Stimulated activated CD8-positive, alpha-beta memory T cell treated with anti-CD3 and anti-CD28 coated beads, Interleukin-12 subunit alpha, Interleukin-12 subunit beta, amount 100 ng/mL, for 1 hour (primary cell): ENCODE measurements around the gene CCDC18.
"Not testable (repeated sequence)": the region's sequence is repeated elsewhere in the genome, so short reads cannot be mapped to it uniquely, and the experiment has no call there.

Experiments
- DNase-seq: peaks from one replicate; pipeline ENCODE4 v3.0.0-alpha.2; 2020; ENCODE audit warnings: low read depth

Gene CCDC18

DNA sequence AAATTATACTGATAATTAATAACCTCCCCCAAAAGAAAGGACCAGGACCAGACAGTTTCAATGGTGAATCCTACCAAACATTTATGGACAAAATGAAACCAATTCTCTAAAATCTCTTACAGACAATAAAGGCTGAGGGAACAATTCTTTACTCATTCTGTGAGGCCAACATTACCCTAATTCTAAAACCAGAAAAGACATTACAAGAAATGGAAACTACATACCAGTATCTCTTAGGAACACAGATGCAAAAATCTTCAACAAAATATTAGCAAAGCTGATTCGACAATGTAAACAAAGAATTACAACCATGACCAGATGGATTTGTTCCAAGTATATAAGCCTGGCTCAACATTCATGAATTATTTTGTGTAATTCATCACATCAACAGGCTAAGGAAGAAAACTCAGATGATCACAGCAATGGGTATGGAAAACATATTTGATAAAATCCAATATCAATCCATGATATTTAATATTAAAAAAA is 8.9 kb upstream of the CCDC18 start:
- no peak for DNase-seq

DNA sequence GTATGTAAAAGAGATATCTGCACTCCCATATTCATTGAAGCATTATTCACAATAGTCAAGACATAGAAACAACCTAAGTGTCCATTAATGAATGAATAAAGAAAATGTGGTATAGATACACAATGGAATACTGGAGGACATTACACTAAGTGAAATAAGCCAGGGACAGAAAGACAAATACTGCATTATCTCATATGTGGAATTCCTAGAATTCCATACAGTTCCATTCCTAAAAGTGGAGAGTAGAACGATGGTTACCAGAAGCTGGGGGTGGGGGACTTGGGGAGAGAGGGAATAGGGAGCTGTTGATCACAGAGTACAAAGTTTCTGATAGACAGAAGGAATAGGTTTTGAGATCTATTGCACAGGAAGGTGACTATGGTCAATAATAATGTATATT is 7.7 kb upstream of the CCDC18 start:
- DNase-seq: no peak

DNA sequence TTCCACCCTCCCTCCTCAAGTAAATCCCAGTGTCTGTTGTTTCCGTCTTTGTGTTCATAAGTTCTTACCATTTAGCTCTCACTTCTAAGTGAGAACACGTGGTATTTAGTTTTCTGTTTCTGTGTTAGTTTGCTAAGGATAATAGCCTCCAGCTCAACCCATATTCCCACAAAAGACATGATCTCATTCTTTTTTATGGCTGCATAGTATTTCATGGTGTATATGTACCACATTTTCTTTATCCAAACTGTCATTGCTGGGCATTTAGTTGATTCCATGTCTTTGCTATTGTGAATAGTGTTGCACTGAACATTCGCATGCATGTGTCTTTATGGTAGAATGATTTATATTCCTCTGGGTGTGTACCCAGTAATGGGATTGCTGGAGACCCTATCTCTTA is 5.9 kb upstream of the CCDC18 start:
- DNase-seq: not testable (repeated sequence)

DNA sequence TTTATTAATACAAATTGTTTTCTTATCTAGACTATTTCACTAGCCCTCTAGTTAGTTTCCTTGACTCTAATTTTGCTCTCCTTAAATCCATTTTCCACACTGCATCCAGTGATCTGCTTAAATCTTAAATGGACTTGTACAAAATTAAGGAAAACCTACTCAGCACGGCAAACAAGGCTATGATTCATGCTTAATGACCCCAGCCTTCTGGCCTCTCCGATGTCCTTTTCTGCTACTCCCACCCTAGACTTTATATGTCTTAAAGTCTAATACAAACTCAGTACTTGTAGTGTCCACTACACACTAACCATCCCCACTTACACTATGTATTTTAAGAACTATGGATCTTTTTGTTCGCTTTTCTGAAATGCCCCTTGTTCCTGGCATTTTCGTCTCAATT is 2.5 kb upstream of the CCDC18 start:
- no peak for DNase-seq

DNA sequence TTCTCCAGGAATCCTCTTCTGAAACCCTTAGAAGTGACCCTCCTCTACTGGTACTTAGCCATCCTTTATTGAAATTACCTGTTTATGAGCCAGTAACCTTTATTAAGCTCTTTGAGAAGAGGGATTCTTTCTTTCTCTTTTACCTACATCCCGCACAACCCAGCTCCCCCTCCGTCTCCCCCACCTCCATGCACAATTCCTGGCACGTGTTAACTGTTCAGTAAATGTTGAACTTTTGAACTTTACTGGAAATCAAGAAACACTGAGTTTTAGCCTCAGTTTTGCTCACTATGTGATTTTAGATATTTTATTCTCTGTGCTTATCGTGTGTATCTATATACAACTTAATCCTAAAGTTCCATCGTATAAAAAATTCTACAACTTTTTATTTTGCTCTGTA is 2.1 kb upstream of the CCDC18 start:
- DNase-seq: no peak

DNA sequence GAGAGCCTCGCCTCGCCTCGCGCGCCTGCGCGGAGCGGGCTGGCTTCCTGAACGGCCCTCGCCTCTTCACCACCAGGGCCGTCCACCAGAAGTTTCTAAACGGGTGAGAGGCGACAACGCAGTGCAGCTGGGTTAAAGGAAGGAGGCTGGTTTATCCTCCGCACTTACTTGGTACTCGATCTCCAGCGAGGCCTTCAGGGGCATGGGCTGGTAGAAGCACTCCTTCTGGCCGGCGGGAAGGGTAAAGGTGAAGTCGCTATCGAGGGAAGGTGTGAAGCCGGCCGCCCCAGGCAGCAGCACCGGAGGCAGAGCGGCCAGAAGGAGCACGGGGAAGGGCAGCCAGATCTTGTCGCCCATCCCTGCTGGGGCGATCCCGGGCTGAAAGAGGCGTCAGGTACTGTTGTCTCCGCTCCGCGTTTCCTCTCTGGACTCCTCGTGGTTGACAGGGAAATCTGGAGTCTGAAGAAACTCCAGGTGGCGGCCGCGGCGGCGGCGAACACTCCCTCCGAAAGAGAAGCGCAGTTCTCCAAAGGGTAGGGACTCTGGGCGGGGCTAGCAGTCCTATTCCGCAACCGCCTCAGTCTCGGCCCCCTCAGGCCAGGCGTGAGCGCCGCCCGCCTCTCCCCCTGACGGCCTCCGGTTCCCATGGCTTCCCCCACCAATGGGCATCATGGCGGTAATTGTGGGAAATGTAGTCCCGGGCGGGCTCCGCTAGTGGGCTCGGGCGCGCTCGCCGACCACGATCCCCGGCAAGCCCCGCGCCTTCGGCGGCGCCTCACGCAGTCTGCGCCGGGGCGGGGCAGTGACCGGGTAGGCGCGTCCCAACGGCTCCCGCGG is 420 bp upstream of the CCDC18 start, which contains the start of gene TMED5:
TMED5 (minus strand) TSS at position 528 of the 837 bp plus-strand sequence; CDS start at position 357, 171 bp downstream.
- peak; percentile 93 for DNase-seq

DNA sequence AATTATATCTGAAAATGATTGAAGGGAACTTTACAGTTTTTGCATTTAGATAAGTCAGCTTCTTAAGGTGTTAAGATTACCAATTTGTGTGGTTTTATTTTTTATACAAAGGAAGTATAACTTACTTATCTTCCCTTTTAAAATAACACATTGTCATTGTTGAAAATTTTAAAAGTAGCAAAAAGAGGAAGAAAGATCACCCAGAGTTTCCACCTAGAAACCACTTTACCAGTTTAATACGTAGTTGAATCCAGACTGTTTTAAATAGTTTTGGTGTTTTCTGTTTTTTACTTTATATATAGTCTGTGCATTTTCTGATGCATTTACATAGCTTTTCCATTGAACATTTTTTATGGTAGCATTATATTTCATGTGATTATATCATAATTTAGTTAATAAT is 6.1 kb downstream of the CCDC18 start:
- no peak for DNase-seq

DNA sequence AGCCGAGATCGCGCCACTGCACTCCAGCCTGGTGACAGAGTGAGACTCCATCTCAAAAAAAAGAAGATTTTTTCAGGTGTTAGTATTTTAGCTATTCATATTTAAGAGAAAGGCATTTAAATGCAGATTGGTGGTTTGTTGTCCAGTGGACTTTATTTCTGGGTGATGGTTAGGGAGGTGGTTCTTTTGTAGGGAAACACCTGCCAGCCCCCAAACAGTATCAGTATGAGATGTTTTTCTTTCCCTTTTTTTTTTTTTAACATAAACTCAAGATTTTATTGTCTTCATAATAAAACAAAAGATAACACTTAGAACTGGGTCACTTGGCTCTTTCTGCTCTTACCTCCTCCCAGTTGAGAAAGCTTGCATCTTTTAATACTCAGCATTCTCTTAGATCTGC is 9.9 kb downstream of the CCDC18 start:
- DNase-seq: no peak

DNA sequence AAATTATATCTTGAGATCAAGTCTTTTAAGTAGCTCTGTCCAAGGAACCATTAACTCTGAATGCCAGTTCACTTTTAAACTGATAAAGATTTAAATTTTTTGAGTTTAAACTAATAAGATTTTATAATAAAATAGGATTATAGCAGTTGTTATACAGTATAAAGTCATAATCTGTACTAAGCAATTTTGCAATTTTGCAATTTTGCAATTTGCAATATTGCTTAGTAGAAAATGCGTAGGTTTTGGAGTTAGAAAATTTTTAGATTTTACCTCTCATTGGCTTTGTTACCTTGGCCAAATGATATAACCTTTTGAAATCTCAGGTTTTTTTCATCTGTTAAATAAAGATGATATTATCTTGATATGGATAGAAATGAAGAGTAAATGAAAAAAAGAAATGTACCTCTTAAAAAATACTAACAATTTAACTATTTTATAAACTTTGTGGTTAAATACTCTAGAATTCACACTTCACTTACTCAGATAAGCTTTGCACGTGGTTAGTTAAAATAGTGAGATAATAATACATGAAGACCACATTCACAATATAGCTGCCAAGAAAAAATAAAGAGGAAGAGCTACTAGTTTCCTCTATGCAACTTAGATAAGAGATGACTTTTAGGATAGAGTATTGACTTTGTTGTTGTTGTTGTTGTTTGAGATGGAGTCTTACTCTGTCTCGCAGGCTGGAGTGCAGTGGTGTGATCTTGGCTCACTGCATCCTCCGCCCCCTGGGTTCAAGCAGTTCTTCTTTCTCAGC is 13.9 kb downstream of the CCDC18 start:
- DNase-seq: no peak

DNA sequence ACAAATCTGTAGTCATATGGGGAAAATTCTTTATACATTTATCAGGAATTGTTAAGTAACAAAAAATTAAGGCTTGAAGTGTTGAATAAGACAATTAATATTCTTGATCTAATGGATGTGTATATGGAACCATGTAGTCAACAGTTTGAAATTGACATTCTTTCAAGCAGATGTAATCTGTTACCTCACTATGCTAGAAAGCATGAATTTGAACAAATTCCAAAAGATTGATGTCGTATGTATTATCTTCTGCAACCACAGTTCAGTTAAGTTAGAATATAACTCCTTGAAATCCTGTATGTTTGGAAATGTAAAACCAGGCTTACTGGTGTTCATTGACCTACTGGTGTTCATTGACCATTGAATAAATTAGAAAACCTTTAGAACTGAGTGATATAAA is 16.1 kb downstream of the CCDC18 start:
- DNase-seq: no peak

DNA sequence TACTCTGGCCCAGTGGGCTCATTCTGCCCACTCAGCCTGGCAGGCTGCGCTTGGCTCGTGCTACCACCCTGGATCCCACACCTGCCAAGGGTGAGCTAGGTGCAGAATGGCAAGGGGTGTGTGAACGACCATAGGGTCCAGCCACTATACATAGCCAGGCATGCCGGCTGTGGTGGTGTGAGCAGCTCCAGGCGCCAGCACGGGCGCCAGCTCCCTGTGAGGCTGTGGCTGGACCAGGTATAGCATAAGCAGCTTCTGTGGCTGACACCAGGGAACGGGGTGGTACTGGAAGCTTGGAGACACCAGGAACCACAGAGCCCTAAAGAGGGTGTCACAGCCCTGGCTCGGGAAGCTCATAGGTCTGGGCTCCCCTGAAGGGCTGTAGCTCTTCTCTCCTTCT is 18.6 kb downstream of the CCDC18 start:
- no peak for DNase-seq

DNA sequence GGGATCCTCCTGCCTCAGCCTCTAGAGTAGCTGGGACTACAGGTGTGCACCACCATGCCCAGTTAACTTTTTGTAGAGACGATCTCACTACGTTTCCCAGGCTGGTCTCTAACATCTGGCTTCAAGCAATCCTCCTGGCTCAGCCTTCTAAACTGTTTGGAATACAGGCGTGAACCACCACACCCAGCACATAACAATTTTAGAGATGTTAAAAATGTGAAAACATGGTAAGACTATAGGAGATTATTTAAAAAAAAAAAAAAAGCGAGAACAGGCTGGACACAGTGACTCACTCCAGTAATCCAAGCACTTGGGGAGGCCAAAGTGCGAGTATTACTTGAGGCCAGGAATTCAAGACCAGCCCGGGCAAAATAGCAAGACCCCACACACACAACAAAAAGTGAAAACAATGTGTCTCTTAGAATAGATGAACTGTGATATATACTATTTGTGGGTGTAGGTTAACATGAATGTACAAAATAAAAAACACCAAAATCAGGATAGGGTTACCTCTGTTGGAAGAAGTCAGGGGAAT is 19.6 kb downstream of the CCDC18 start:
- DNase-seq: no peak

DNA sequence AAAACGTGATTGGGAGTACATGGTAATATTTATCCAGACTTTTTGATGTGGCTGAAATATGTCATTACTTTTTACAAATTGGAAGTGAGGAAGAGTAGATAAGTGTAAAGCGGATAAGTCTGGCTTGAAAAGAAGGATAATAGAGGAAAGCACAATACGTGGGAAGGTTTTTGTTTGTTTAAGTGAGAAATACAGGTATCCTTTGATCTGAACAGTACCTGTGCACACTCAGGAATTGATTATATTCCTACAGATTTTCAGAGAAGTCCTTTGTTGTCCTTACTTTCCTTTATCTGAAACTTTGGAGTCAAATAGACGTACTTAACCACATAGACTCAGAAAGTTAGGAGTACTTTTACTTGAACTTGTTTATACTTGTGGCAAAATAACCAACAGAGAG is 20.2 kb downstream of the CCDC18 start:
- no peak for DNase-seq

DNA sequence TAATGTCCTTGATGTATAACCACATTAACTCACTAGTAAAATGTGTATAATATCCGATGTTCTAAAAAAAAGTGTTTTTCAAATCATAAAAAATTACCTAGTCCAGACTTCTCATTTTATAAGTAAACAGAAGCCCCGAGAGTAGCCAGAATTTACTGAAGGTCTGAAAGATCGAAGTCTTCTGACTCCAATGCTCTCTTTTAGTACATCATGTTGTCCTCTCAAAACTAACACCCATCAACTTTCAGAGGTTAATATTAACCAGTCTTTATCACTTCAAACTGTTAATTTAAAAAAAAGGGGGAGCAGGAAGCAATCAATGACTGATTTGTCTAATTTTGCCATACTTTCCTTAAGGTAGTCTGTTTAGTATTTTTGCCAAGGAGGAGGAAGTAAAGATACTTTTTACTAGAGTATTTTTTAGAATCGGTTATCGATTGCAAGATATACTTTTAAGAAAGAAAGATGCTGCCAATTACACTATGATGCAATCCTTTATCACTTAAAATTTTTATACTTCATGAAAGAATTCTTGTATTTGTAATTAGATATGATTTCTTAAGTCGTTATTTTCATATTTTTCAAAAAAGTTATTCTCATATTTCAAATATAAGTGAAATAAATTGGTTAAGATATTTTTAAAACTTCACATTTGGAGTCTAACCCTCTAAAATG is 25.5 kb downstream of the CCDC18 start:
- no peak for DNase-seq

DNA sequence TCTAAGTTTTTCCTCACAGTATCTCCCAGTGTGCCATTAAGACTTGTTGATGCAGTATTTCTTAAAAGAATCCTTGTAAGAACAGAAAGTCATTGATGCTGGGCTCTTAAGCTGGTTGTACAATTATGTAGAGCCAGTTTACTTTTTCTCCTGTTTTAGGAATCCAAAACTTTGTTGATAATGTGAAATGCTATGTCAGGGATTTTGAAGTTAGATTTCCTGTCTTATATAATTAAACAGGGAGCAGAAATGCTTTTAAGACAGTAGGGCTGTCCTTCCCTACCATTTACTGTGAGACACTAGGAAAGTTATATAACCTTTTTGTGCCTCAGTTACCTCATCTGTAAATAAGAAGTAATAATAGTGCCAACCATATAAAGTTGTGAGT is 26.0 kb downstream of the CCDC18 start:
- no peak for DNase-seq

DNA sequence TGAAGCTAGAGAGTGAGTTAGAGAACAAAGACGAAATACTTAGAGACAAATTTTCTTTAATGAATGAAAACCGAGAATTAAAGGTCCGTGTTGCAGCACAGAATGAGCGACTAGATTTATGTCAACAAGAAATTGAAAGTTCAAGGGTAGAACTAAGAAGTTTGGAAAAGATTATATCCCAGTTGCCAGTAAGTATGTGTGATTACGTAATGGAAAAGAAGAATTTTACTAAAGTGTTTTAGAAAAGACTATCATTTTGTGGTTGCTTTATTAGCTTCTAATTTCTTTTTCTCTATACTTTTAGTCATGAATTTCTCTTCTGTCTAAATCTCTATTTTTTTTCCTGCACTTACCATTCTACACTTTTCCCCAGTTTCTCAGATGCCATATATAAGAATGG is 26.7 kb downstream of the CCDC18 start:
- no peak for DNase-seq

DNA sequence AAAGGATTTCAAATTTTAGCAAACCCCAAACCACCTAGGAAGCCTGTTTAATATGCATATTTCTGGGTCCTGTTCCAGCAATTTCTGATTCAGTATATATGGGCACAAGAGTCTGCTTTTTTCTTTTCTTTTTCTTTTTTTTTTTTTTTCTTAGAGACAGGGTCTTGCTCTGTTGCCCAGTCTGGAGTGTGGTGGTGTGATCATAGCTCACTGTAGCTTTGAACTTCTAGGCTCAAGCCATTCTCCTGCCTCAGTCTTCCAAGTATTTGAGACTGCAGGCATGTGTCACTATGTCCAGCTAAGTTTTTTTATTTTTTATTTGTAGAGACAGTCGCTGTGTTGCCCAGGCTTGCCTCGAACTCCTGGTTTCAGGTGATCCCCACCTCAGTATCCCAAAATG is 34.8 kb downstream of the CCDC18 start:
- no peak for DNase-seq

DNA sequence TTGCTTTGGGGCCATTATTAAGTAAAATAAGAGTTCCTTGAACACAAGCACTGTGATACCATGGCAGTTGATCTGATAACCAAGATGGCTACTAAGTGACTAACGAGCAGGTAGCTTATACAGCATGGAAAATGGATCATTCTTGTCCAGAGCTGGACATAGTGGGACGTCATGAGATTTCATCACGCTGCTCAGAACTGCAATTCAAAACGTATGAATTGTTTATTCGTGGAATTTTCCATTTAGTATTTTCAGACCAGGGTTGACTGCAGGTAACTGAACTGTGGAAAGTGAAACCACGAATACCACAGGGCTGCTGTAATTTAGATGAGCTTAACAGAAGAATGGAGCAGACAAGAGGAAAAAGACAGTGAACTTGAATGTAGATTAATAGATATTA is 38.9 kb downstream of the CCDC18 start:
- DNase-seq: no peak

DNA sequence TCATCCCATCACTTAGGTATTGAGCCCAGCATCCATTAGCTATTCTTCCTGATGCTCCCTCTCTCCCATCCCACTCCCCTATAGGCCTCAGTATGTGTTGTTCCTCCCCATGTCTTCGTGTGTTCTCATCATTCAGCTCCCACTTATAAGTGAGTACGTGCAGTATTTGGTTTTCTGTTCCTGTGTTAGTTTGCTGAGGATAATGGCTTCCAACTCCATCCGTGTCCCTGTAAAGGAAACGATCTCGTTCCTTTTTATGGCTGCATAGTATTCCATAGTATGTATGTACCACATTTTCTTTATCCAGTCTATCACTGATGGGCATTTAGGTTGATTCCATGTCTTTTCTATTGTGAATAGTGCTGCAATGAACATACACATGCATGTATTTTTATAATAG is 40.2 kb downstream of the CCDC18 start:
- DNase-seq: not testable (repeated sequence)

DNA sequence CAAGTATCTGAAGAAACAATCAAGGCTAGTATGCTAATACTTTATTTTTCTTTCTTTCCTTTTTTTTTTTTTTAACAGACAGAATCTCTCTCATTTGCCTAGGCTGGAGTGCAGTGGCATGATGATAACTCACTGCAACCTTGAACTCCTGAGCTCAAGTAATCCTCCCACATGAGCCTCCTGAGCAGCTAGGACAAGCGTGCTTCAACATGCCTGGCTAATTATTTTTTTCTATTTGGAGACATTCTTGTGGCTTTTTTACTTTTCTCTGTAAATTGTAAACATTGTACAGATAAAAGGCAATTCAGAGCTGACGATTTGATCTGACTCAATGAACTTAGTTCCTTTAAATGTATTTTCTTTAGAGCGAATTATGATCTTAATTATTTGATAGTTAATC is 41.4 kb downstream of the CCDC18 start:
- DNase-seq: no peak

DNA sequence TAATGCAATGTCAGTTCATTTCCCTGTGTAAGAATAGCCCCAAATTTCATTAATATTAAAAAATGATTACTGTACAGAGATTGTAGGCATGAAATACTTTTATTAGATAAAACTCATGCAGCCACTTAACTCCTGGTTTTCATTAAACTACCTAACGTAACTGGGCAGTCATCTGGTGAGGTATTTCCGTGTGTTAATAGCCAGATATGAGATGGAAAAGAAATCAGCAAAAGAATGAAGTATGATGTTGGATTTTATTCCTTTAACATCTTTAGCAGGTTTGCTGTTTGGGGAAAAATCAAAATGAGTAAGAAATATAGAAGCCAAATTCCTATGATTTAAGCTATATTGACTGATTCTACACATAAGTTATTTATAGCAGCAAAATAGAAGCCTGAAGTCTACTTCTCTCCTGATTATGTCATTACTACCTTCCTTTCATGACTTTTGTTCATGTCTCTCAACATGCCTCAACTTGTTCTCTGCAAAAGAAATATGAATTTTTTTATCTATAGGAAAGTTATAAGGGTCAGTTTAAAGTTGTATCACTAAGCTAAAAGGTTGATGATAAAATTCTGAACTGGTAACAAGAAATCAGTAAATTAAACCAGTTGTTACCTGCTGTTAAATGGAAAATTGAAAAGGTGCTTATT is 42.6 kb downstream of the CCDC18 start:
- DNase-seq: no peak

DNA sequence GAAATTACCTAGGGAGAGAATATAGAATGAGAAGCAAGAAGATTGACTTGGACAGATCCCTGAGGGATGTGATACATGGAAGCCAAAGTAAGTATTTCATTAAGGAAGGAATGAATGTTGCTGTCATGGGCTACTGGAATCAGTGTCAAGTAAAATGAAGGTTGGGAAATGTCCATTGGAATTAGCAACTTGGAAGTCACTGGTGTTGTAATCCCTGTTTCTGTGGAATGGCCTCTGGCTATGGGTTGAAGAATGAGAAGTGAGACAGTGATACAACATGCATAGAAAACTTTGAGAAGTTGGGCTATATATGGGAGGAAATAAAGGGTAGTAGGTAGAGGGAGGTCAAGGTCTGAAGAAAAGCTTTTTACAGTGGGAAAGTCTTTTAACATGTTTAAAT is 54.7 kb downstream of the CCDC18 start:
- no peak for DNase-seq
